HepG2 (cell line): ENCODE data around the gene MND1. TPM values are rescaled to one million over a fixed set of nuclear protein-coding genes. Genes with fewer than 3 reads are reported as not detected.

Source experiments
- ATAC-seq: fragments of 200-7000 bp; cut with Tn5 transposase; 3 replicates; pipeline ENCODE4 v1.9.1; 2020; ENCODE audit warnings: mild to moderate bottlenecking, moderate library complexity
- BruUV-seq: library from RNA; stranded (reverse); fragments of 400-500 nt; replicated peaks from 2 replicates; lab custom pipeline; 2021; lab: Mats Ljungman, UMichigan
- CTCF ChIA-PET: fragments of 300-600 bp; formaldehyde crosslinking; extraction: SDS; loops from one replicate; lab custom pipeline; 2021; ENCODE audit warnings: low total read pairs, inconsistent platforms, low intra/inter-chr PET ratio; lab: Yijun Ruan, JAX
- POLR2A ChIA-PET: fragments of 350-600 bp; sonication (Branson Sonifier 250); formaldehyde crosslinking; loops from one replicate; lab custom pipeline; 2020; ENCODE audit warnings: antibody characterized with exemption, inconsistent platforms; lab: Yijun Ruan, JAX
- DNase-seq: peaks from one replicate; pipeline ENCODE4 v3.0.0-alpha.2; 2015; ENCODE audit warnings: low spot score
- FAIRE-seq: peaks from 3 replicates; lab custom pipeline; 2011; peaks lifted over from hg19 to GRCh38; lab: Jason Lieb, UNC
- H2AFZ ChIP-seq: one replicate; pipeline ENCODE4 v1.6.1; 2011; ENCODE audit warnings: low read length, inconsistent platforms
- H3K27ac ChIP-seq: fragments of 300-600 bp; 3 replicates; pipeline ENCODE4 v1.8.0; 2011; ENCODE audit warnings: mixed run types, mild to moderate bottlenecking, mixed read lengths, low read length, inconsistent platforms; ENCODE audit not compliant: insufficient read depth; ENCODE audit errors: extremely low read length
- H3K27me3 ChIP-seq, 2 experiments: fragments of 200-600 bp in 1 of 2; 2 replicates in 1 of 2; 3 replicates in 1 of 2; pipeline versions ENCODE4 v1.6.0 to v1.8.0; 2011; ENCODE audit warnings: low read length in 2 of 2, mild to moderate bottlenecking in 2 of 2, moderate library complexity in 2 of 2, inconsistent platforms in 1 of 2; ENCODE audit not compliant: insufficient read depth in 2 of 2, control insufficient read depth in 1 of 2
- H3K36me3 ChIP-seq, 2 experiments: fragments of 200-600 bp in 1 of 2; replicated peaks in 1 of 2; 2 replicates in 1 of 2; 3 replicates in 1 of 2; pipeline versions ENCODE4 v1.5.1 to v1.8.0; 2011; ENCODE audit warnings: low read length in 2 of 2, inconsistent platforms in 1 of 2; ENCODE audit not compliant: insufficient read depth in 2 of 2, control insufficient read depth in 1 of 2
- H3K4me1 ChIP-seq: 2 replicates; pipeline ENCODE4 v1.5.1; 2012; ENCODE audit warnings: low read length, inconsistent platforms; ENCODE audit not compliant: insufficient read depth
- H3K4me2 ChIP-seq: 2 replicates; pipeline ENCODE4 v1.6.0; 2011; ENCODE audit warnings: low read depth, low read length, inconsistent platforms
- H3K4me3 ChIP-seq, 3 experiments: fragments of 200-600 bp in 1 of 3; sonication (generic), shearing (Covaris generic) in 1 of 3; replicated peaks in 1 of 3; 2 replicates each; pipeline ENCODE4 v1.5.1; 2011 to 2016; ENCODE audit warnings: low read length in 3 of 3, inconsistent platforms in 2 of 3, low read depth in 2 of 3, mild to moderate bottlenecking in 2 of 3, control low read depth in 1 of 3, mixed read lengths in 1 of 3; ENCODE audit not compliant: insufficient read depth in 1 of 3
- H3K79me2 ChIP-seq: one replicate; pipeline ENCODE4 v1.6.1; 2011; ENCODE audit warnings: low read length, inconsistent platforms; ENCODE audit not compliant: insufficient read depth
- H3K9ac ChIP-seq: 2 replicates; pipeline ENCODE4 v1.6.0; 2011; ENCODE audit warnings: mild to moderate bottlenecking, low read depth, low read length, inconsistent platforms; ENCODE audit not compliant: insufficient read depth
- H3K9me3 ChIP-seq: 2 replicates; pipeline ENCODE4 v1.5.1; 2012; ENCODE audit warnings: mild to moderate bottlenecking, low read length
- H4K20me1 ChIP-seq: 2 replicates; pipeline ENCODE4 v1.6.0; 2011; ENCODE audit warnings: inconsistent platforms, mild to moderate bottlenecking, low read length, moderate library complexity; ENCODE audit not compliant: insufficient read depth
- ARHGAP35 ChIP-seq: sonication (generic); formaldehyde crosslinking; IDR thresholded peaks from 2 replicates; pipeline ENCODE4 v1.9.0; 2022; ENCODE audit warnings: mild to moderate bottlenecking, inconsistent platforms, moderate library complexity, missing genetic modification reagents, borderline replicate concordance
- KAT7 ChIP-seq: IDR thresholded peaks from 2 replicates; pipeline ENCODE4 v1.6.1; 2018; ENCODE audit warnings: borderline replicate concordance, missing compliant biosample characterization
- KDM4B ChIP-seq: sonication (generic); formaldehyde crosslinking; IDR thresholded peaks from 2 replicates; pipeline ENCODE4 v1.4.0; 2020; ENCODE audit warnings: missing genetic modification reagents
- KLF9 ChIP-seq: IDR thresholded peaks from 2 replicates; pipeline ENCODE4 v1.6.1; 2016; ENCODE audit warnings: low read depth
- NRL ChIP-seq: sonication (generic); formaldehyde crosslinking; IDR thresholded peaks from 2 replicates; pipeline ENCODE4 v1.5.0; 2020; ENCODE audit warnings: missing genetic modification reagents, mild to moderate bottlenecking, moderate library complexity, borderline replicate concordance
- PCBP1 ChIP-seq: fragments of 200-400 bp; formaldehyde crosslinking; IDR thresholded peaks from 2 replicates; pipeline ENCODE4 v1.6.1; 2017; ENCODE audit warnings: mild to moderate bottlenecking, low read depth, low read length, borderline replicate concordance
- PCBP2 ChIP-seq: fragments of 200-400 bp; formaldehyde crosslinking; optimal IDR thresholded peaks from 2 replicates; pipeline ENCODE3; 2018; ENCODE audit warnings: low read length, low read depth; ENCODE audit not compliant: poor library complexity, severe bottlenecking
- RBM39 ChIP-seq: fragments of 200-400 bp; formaldehyde crosslinking; IDR thresholded peaks from one replicate; pipeline ENCODE4 v1.6.1; 2018; ENCODE audit warnings: antibody characterized with exemption, mild to moderate bottlenecking, low read depth, low read length; ENCODE audit not compliant: poor library complexity, severe bottlenecking
- SRSF1 ChIP-seq: fragments of 200-400 bp; formaldehyde crosslinking; optimal IDR thresholded peaks from 2 replicates; pipeline ENCODE3; 2017; ENCODE audit warnings: mild to moderate bottlenecking, low read depth, low read length, moderate library complexity
- THYN1 ChIP-seq: sonication (generic); formaldehyde crosslinking; IDR thresholded peaks from 2 replicates; pipeline ENCODE4 v1.8.1; 2023; ENCODE audit warnings: low read depth, mild to moderate bottlenecking, moderate library complexity, missing genetic modification reagents, borderline replicate concordance
- ZFAT ChIP-seq: sonication (generic); formaldehyde crosslinking; conservative IDR thresholded peaks from 2 replicates; pipeline ENCODE4 v1.8.1; 2023; ENCODE audit warnings: missing genetic modification reagents, inconsistent platforms
- ZMYM4 ChIP-seq: sonication (generic); formaldehyde crosslinking; IDR thresholded peaks from 2 replicates; pipeline ENCODE4 v1.8.1; 2023; ENCODE audit warnings: mild to moderate bottlenecking, missing genetic modification reagents
- ZNF3 ChIP-seq: IDR thresholded peaks from 2 replicates; pipeline ENCODE4 v1.7.0; 2017; ENCODE audit warnings: inconsistent platforms
- ZNF629 ChIP-seq: sonication (generic); formaldehyde crosslinking; conservative IDR thresholded peaks from 2 replicates; pipeline ENCODE4 v1.5.0; 2020; ENCODE audit warnings: missing genetic modification reagents
- ZNF674 ChIP-seq: sonication (generic); formaldehyde crosslinking; IDR thresholded peaks from 2 replicates; pipeline ENCODE4 v1.5.0; 2020; ENCODE audit warnings: low read depth, mild to moderate bottlenecking, missing genetic modification reagents
- WGBS: methylation state at CpG from one replicate; pipeline ENCODE4 v1.1.6; 2017; ENCODE audit warnings: low lambda C conversion rate; 5-methylcytosine and 5-hydroxymethylcytosine counted together
- in situ Hi-C: cut with HindIII; loops from 2 replicates; pipeline ENCODE4 v1.10.0; 2017; ENCODE audit warnings: low pct_unique_long_range_greater_than_20kb; ENCODE audit not compliant: extremely low pct_ligation_motif_present
- intact Hi-C: fragments of 100-400 bp; cut with micrococcal nuclease; formaldehyde crosslinking; loops from one replicate; pipeline ENCODE4 v1.10.0; 2022; ENCODE audit not compliant: unreplicated experiment
- polyA plus RNA-seq, 8 experiments: library from polyadenylated mRNA; depleted of rRNA in 3 of 8; stranded (reverse) in 7 of 8; unstranded in 1 of 8; fragments of >200 nt; fragmentation: Illumina TruSeq in 4 of 8; extraction: Trizol in 4 of 8; gene quantifications; 2 replicates each; pipeline versions ENCODE4 v1.2.1 to v1.2.3, GENCODE V29; 2011 to 2016; ENCODE audit warnings: low read depth in 4 of 8, missing spikeins in 1 of 8, mixed read lengths in 1 of 8; ENCODE audit not compliant: insufficient read depth in 1 of 8
- total RNA-seq, 5 experiments: library from RNA; depleted of rRNA; stranded (reverse); fragments of >200 nt; fragmentation: Illumina TruSeq; extraction: Trizol; gene quantifications; 2 replicates each; pipeline ENCODE4 v1.2.3, GENCODE V29; 2016; ENCODE audit warnings: low read depth in 1 of 5
- TF ChIP-seq, protein P1 (sequence below): sonication (generic); formaldehyde crosslinking; IDR thresholded peaks from 2 replicates; pipeline ENCODE4 v1.4.0; 2020; ENCODE audit warnings: low read depth, missing genetic modification reagents

The MND1 gene
- total and polyA plus RNA-seq, 2 of the 13 experiments (the other 11 are each of a cell fraction or from before 2014, with no cell fraction given) = 4.8 to 30.7 TPM

DNA sequence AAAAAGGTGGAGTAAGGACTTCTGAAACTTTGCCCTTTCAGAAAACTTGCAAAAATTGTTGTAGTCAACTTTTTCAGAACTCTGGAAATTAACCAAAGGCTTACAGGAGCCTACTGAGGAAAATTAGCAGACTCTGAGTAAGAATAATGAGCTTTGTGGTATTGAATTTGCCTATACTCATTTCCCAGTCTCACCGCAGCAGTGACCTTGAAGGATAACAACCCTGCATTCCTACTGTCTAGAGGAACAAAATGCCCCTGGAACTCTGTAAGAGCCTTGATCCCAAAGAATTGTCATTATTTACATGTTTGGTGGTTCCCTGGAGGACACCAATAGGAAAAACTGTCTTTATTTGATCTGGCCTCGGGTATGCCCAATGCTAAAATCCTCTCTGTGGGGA, 57.9 kb downstream of the MND1 start:
- no peaks in the 10 kb centered on the region for H4K20me1 ChIP-seq
- H3K4me3 ChIP-seq = no peak overlapping the region
- H3K9me3 ChIP-seq = no peaks in the 10 kb centered on the region
- H3K79me2 ChIP-seq = no peaks in the 10 kb centered on the region
- 64% methylated on average over 2 of the region's 2 CpGs for WGBS
- TF ChIP-seq SRSF1 (no peak), KAT7 (CRISPR knock-in tag) (no peak), THYN1 (CRISPR knock-in tag) (no peak), ARHGAP35 (CRISPR knock-in tag) (no peak), PCBP1 (no peak), ZNF3 (CRISPR knock-in tag) (no peak), RBM39 (no peak), NRL (CRISPR knock-in tag) (no peak), ZFAT (no peak)
- no peaks in the 10 kb centered on the region; a peak in 1 of 5 replicates for H3K27me3 ChIP-seq
- H3K36me3 ChIP-seq = no peaks in the 10 kb centered on the region
- no peaks in the 10 kb centered on the region for H3K4me1 ChIP-seq
- H2AFZ ChIP-seq = no peak overlapping the region
- no peak overlapping the region for H3K4me2 ChIP-seq
- in situ Hi-C loops = no loop called here
- BruUV-seq = no TSS peak
- no peak for DNase-seq
- ATAC-seq = no peak
- no peak for FAIRE-seq
- CTCF ChIA-PET = no interaction called here
- POLR2A ChIA-PET = no interaction called here
- intact Hi-C loops = no loop called here
- H3K27ac ChIP-seq = no peak overlapping the region
- no peak overlapping the region for H3K9ac ChIP-seq

DNA sequence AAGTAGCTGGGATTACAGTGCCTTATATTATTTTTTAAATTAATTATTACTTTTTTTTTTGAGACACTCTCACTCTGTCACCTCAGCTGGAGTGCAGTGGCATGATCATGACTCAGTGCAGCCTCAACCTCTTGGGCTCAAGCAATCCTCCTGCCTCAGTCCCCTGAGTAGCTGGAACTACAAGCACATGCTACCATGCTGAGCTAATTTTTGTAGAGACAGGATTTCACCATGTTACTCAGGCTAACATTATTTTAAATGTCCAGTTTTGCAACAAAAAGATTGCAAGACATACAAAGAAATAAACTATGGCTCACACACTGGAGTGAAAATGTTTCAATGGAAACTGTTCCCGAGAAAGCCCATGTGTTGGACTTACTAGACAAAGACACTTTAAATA, 59.2 kb downstream of the MND1 start:
- DNase-seq = no peak
- ChIA-PET CTCF (no interaction called here), POLR2A (no interaction called here)
- WGBS = 96% methylated on average over 1 of the region's 1 CpG
- intact Hi-C loops (no loop called here), in situ Hi-C loops (no loop called here)
- FAIRE-seq = no peak
- no peaks in the 10 kb centered on the region for H4K20me1 ChIP-seq
- no peak overlapping the region for H3K27ac ChIP-seq
- H3K9me3 ChIP-seq = no peaks in the 10 kb centered on the region
- H3K4me2 ChIP-seq = no peak overlapping the region
- H3K27me3 ChIP-seq = no peaks in the 10 kb centered on the region
- no TSS peak for BruUV-seq
- H3K79me2 ChIP-seq = no peaks in the 10 kb centered on the region
- H3K9ac ChIP-seq = no peak overlapping the region
- no peak overlapping the region for H3K4me3 ChIP-seq
- H2AFZ ChIP-seq = no peak overlapping the region
- H3K4me1 ChIP-seq = no peaks in the 10 kb centered on the region
- ATAC-seq = no peak
- H3K36me3 ChIP-seq = no peaks in the 10 kb centered on the region
- TF ChIP-seq, protein P1, sequence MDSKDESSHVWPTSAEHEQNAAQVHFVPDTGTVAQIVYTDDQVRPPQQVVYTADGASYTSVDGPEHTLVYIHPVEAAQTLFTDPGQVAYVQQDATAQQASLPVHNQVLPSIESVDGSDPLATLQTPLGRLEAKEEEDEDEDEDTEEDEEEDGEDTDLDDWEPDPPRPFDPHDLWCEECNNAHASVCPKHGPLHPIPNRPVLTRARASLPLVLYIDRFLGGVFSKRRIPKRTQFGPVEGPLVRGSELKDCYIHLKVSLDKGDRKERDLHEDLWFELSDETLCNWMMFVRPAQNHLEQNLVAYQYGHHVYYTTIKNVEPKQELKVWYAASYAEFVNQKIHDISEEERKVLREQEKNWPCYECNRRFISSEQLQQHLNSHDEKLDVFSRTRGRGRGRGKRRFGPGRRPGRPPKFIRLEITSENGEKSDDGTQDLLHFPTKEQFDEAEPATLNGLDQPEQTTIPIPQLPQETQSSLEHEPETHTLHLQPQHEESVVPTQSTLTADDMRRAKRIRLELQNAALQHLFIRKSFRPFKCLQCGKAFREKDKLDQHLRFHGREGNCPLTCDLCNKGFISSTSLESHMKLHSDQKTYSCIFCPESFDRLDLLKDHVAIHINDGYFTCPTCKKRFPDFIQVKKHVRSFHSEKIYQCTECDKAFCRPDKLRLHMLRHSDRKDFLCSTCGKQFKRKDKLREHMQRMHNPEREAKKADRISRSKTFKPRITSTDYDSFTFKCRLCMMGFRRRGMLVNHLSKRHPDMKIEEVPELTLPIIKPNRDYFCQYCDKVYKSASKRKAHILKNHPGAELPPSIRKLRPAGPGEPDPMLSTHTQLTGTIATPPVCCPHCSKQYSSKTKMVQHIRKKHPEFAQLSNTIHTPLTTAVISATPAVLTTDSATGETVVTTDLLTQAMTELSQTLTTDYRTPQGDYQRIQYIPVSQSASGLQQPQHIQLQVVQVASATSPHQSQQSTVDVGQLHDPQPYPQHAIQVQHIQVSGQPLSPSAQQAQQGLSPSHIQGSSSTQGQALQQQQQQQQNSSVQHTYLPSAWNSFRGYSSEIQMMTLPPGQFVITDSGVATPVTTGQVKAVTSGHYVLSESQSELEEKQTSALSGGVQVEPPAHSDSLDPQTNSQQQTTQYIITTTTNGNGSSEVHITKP (CRISPR knock-in tag) = no peak
- no peak for TF ChIP-seq PCBP2
- no peak for TF ChIP-seq ZNF674
- TF ChIP-seq KLF9 (CRISPR knock-in tag) = no peak
- no peak for TF ChIP-seq ZNF629
- no peak for TF ChIP-seq KDM4B
- TF ChIP-seq ZMYM4 (CRISPR knock-in tag) = no peak
